Cerebellar nuclear complex (tissue), 1 donor: ENCODE results near the gene HEXB.
A peak's percentile ranks its signal among the peaks of the same experiment; 100 is the strongest.
"Not testable (repeated sequence)": the region's sequence is repeated elsewhere in the genome, so short reads cannot be mapped to it uniquely, and the experiment has no call there.

ENCODE experiments used
- DNase-seq, 2 experiments: peaks; one replicate each; lab custom pipeline; 2025; lab: John Stamatoyannopoulos, UW

Gene HEXB

DNA sequence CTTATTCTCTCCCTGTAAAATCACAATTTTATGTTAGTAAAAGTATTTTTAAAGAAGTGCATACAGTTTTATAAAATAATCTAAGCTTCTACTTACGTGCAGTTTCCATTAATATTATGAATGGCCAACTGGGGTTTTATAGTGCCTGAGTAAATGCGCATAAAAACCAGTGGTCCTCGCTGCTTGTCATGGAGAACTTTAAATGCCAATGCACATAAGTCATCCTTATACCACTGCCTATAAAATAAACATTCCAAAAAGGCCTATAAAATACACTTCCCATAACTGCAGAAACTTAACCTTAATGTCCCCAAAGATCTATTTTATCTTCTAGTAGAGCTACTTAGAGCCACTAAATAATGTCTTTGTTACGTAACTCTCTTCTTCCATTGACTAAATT is 53.4 kb downstream of the HEXB start:
- DNase-seq: no peak

- not testable (repeated sequence) for DNase-seq
Measured at GRCh38 chr5:74748742-74749141, 63.7 kb downstream of the HEXB start.

- DNase-seq: no peak
Measured at GRCh38 chr5:74761241-74761640, 76.2 kb downstream of the HEXB start.

DNA sequence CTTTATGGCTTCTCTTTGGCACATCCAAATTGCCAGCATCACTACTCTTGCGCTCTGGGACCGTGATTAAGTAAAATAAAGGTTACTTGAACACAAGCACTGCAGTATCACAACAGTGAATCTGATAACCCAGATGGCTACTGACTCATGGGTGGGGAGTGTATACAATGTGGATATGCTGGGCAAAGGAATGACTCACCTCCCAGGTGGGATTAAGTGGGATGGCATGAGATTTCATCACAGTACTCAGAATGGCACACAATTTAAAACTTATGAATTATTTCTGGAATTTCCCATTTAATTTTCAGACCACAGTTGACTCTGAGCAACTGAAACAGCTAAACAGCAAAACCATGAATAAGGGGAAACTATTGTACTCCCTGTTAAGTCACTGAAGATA is 77.6 kb downstream of the HEXB start:
- DNase-seq: no peak

DNA sequence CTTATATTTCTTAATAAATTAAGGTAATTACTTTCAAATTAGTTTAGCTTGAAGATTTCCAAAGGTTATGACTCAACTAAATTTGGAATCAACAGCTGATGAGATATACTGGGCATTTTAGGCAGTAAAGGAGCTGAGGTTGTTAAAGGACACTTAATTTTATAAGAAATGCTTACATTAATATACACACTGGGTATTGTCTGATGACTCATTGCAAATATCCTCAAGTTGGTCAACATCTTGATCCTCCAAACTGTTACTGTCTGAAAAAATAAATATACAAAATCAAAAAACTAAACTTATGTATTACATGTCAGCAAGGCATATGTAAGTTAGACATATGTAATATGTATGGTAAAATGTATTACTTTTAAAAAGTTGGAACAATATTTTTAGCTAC is 78.5 kb downstream of the HEXB start:
- DNase-seq: no peak

DNA sequence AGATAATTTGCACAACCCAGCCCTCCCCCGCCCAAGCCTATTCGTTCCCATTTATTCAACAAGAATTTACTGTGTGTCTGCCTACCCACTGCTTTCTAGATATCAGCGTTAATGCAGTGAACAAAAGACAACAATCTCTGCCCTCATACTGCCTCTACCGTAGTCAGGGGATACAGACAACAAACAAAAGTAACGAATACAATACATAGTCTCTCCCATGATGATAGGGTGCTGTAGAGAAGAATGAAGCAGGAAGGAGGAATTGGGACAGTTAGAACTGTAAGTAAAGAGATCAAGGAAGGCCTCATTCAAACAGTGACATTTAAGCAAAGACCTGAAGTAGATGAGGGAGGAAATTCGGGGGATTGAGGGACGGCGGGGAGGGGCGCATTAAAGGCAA is 80.2 kb downstream of the HEXB start:
- DNase-seq: no peak

DNA sequence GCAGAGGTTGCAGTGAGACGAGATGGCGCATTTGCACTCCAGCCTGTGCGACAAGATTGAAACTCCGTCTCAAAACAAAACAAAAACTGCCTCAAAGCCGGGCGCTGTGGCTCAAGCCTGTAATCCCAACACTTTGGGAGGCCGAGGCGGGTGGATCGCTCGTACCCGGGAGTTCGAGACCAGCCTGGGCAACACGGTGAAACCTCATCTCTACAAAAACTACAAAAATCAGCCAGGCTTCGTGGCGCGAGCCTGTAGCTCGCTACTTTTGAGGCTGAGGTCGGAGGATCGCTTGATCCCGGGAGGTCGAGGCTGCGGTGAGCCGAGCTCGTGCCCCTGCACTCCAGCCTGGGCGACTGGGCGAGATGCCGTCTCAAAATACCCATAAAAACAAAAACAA is 80.9 kb downstream of the HEXB start:
- DNase-seq: no peak

DNA sequence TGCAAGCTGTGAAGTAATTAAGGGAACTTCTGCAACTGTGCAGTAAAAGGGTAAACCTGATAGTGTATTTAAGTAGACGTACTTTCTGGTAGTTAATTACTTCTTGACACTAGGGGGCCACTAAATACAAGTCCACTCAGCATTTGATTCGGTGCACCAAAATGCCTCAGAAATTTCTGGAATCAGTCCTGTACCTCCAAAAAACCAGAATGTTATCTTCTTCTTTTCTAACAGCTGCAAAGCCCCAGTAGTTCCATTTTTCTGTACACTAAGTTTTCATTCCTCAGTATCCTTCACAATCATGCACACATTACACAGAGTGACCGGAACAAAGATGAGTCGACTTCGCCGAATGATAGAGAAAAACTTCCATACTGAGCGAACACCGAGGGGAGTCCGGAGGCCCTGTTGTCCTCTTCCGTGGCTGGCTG is 81.4 kb downstream of the HEXB start:
- no peak for DNase-seq

- DNase-seq: peak; percentile 5 to 63
Measured at GRCh38 chr5:74766849-74767578, 82.0 kb downstream of the HEXB start, which contains the start of the genes GFM2 and NSA2. TSS of gene GFM2 (minus strand) at chr5:74767117. CDS start at chr5:74763742, 3,375 bp downstream. TSS of gene NSA2 (plus strand) at chr5:74767249. CDS start at chr5:74767361, 112 bp downstream.

DNA sequence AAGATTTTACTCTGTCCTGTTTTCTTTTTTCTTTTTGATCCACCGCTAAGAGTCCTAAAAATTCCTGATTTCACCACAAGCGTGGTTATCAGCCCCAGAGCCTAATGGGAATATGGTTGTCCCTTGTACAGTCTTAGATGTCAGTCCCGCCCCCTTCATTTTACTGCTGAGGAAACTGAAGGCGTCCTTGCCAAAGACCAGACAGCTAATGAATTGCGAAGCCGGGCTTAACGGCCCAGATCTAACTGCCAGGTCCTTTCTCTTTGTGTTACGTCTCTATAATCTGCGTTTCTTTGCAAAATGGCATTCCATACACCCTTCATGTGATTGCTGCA is 82.5 kb downstream of the HEXB start:
- DNase-seq: no peak
